ENCODE data around the gene BTN3A1.

BTN3A1 gene

DNA sequence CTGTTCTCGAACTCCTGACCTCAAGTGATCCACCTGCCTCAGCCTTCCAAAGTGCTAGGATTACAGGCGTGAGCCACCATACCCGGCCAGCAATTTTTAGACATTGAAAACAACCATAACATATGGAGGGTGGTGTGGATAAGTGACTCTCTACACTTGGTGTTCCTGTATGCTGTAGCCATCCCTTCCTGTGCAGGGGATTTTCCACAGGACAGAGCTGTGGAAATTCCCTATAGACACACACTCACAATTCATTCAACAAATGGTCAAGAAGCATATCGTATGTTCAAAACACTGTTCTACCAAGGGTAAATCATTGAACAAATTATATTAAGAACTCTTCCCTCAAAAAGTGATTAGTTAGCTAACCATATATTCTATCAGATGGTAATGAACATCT, 61.9 kb downstream of the BTN3A1 start:
- TF ChIP-seq, protein P1, sequence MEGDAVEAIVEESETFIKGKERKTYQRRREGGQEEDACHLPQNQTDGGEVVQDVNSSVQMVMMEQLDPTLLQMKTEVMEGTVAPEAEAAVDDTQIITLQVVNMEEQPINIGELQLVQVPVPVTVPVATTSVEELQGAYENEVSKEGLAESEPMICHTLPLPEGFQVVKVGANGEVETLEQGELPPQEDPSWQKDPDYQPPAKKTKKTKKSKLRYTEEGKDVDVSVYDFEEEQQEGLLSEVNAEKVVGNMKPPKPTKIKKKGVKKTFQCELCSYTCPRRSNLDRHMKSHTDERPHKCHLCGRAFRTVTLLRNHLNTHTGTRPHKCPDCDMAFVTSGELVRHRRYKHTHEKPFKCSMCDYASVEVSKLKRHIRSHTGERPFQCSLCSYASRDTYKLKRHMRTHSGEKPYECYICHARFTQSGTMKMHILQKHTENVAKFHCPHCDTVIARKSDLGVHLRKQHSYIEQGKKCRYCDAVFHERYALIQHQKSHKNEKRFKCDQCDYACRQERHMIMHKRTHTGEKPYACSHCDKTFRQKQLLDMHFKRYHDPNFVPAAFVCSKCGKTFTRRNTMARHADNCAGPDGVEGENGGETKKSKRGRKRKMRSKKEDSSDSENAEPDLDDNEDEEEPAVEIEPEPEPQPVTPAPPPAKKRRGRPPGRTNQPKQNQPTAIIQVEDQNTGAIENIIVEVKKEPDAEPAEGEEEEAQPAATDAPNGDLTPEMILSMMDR (IDR thresholded peaks at IDR 0.05; ENCODE audit: low read length, missing control alignments), result no peak
- no peak for DNase-seq (ENCODE audit: low read depth)
- no peak overlapping the region for H3K4me3 ChIP-seq (replicated peaks; ENCODE audit: low read depth, low read length)

DNA sequence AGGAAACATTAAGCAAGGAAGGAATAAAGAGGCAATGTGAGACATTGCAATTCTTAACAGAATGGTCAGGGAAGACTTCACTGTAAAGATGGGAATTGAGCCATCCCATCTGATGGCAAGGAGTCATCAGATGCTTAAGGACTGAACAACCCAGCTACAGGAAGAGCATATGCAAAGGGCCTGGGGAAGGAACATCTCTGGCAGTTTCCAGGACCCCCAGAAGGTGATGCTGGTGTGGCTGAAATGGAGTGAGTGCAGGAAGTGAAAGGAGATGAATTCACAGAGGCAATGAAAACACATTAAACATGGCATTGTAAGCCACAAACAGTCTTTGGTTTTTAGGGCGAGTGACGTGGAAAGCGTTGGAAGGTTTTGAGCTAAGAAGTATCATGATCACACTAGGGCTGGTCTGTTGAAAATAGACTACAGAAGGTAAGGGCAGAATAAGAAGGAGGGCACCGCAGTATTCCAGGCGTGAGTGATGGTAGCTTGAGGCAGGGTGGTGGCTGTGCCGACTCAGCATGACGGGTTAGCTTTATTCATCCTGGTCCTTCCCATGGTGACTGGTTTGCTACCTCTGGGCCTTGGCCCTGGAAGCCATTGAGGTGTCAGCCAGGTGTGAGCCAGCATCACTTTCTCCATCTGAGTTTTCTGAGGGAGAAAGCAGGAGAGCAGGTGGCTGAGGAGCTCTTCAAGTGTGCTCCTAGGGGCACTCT, 62.5 kb downstream of the BTN3A1 start:
- no peak for DNase-seq (ENCODE audit: low read depth)
- TF ChIP-seq, protein P1 (IDR thresholded peaks at IDR 0.05; ENCODE audit: low read length, missing control alignments), result no peak
- no peak overlapping the region for H3K4me3 ChIP-seq (replicated peaks; ENCODE audit: low read depth, low read length)
